ENCODE measurements around the gene GBGT1. TPM values are rescaled to one million over a fixed set of nuclear protein-coding genes. Genes with fewer than 3 reads are reported as not detected.

Gene GBGT1
- total RNA-seq, 1 donor from 2014 or later: 1.3 TPM

DNA sequence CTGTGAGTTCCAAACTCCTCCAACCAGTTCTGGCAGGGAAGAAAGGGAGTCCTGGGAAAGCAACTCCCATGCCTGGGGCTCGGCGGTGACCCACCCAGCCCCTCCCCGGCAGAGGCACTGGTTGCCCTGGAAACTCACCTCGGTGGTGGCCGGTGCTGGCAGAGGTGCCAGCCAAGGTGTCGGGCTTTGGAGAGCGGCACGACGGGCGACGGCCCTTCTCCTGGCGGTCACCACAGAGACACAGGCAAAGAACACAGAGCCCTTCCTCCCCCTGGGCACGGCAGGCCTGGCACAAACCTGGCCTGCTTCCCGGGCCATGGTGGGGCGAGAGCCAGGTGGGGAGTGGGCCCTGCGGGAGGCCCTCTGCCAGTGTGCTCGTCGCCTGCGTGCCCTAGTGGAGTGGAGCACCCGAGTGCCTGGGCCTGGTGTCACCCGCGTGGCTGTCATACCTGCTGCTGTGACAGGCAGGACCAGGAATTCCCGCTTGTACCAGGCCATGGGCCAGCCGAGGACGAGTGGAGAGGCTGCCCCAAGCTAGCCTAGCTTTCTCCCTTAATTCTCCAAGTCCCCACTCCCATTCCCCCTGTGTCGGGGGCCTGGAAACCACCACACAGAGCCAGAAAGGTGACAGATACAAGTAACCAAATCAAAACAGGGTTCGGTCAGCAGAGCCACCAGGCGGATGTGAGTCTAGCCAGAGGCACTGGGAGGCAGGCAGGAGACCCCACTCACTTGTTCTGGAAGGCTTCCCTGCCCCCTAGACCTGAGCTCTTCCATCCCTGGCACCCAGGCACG, 34.5 kb downstream of the GBGT1 start:
- TF ChIP-seq, protein P1, sequence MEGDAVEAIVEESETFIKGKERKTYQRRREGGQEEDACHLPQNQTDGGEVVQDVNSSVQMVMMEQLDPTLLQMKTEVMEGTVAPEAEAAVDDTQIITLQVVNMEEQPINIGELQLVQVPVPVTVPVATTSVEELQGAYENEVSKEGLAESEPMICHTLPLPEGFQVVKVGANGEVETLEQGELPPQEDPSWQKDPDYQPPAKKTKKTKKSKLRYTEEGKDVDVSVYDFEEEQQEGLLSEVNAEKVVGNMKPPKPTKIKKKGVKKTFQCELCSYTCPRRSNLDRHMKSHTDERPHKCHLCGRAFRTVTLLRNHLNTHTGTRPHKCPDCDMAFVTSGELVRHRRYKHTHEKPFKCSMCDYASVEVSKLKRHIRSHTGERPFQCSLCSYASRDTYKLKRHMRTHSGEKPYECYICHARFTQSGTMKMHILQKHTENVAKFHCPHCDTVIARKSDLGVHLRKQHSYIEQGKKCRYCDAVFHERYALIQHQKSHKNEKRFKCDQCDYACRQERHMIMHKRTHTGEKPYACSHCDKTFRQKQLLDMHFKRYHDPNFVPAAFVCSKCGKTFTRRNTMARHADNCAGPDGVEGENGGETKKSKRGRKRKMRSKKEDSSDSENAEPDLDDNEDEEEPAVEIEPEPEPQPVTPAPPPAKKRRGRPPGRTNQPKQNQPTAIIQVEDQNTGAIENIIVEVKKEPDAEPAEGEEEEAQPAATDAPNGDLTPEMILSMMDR (IDR thresholded peaks at IDR 0.05; ENCODE audit: partially characterized antibody, unreplicated experiment): no peak
- Mint-ChIP-seq H3K27ac (ENCODE audit: unreplicated experiment) (no peak overlapping the region), H3K4me3 (ENCODE audit: unreplicated experiment) (peak overlapping the region; percentile 6), H3K36me3 (ENCODE audit: unreplicated experiment) (peaks cover 3% of the 10 kb centered on the region), H3K4me1 (ENCODE audit: low read depth, unreplicated experiment) (peaks cover 48% of the 10 kb centered on the region), H3K9me3 (ENCODE audit: unreplicated experiment) (peaks cover 19% of the 10 kb centered on the region), H3K27me3 (ENCODE audit: unreplicated experiment) (peaks cover 15% of the 10 kb centered on the region)
- no peak for DNase-seq

- TF ChIP-seq, protein P1 (IDR thresholded peaks at IDR 0.05; ENCODE audit: partially characterized antibody, unreplicated experiment): no peak
- H3K27me3 Mint-ChIP-seq (ENCODE audit: unreplicated experiment): peaks cover 15% of the 10 kb centered on the region
- no peak for DNase-seq
- peaks cover 25% of the 10 kb centered on the region for H3K9me3 Mint-ChIP-seq (ENCODE audit: unreplicated experiment)
- no peak overlapping the region for H3K4me3 Mint-ChIP-seq (ENCODE audit: unreplicated experiment)
- H3K36me3 Mint-ChIP-seq (ENCODE audit: unreplicated experiment): peaks cover 3% of the 10 kb centered on the region
- H3K4me1 Mint-ChIP-seq (ENCODE audit: low read depth, unreplicated experiment): peaks cover 48% of the 10 kb centered on the region
- H3K27ac Mint-ChIP-seq (ENCODE audit: unreplicated experiment): no peak overlapping the region
These were observed 35.6 kb downstream of the GBGT1 start for GRCh38 chr9:133128152-133128551.

- no peak for DNase-seq
- Mint-ChIP-seq H3K4me3 (ENCODE audit: unreplicated experiment) (no peak overlapping the region), H3K4me1 (ENCODE audit: low read depth, unreplicated experiment) (peaks cover 53% of the 10 kb centered on the region), H3K27me3 (ENCODE audit: unreplicated experiment) (peaks cover 15% of the 10 kb centered on the region), H3K36me3 (ENCODE audit: unreplicated experiment) (peaks cover 3% of the 10 kb centered on the region), H3K27ac (ENCODE audit: unreplicated experiment) (peak overlapping the region; percentile 48), H3K9me3 (ENCODE audit: unreplicated experiment) (peaks cover 26% of the 10 kb centered on the region)
- TF ChIP-seq, protein P1 (IDR thresholded peaks at IDR 0.05; ENCODE audit: partially characterized antibody, unreplicated experiment): no peak
These were observed 36.3 kb downstream of the GBGT1 start for GRCh38 chr9:133127340-133127981.

- Mint-ChIP-seq H3K27ac (ENCODE audit: unreplicated experiment) (peak overlapping the region; percentile 52), H3K4me1 (ENCODE audit: low read depth, unreplicated experiment) (peaks cover 53% of the 10 kb centered on the region), H3K4me3 (ENCODE audit: unreplicated experiment) (peak overlapping the region; percentile 27)
These were observed 36.9 kb downstream of the GBGT1 start for GRCh38 chr9:133126697-133127339.

More at GRCh38 chr9:133126697-133127339, 36.9 kb downstream of the GBGT1 start:
- no peak for DNase-seq
- TF ChIP-seq, protein P1 (IDR thresholded peaks at IDR 0.05; ENCODE audit: partially characterized antibody, unreplicated experiment): no peak
- H3K9me3 Mint-ChIP-seq (ENCODE audit: unreplicated experiment): peaks cover 26% of the 10 kb centered on the region
- peaks cover under 1% of the 10 kb centered on the region for H3K36me3 Mint-ChIP-seq (ENCODE audit: unreplicated experiment)
- peaks cover 21% of the 10 kb centered on the region for H3K27me3 Mint-ChIP-seq (ENCODE audit: unreplicated experiment)

Data from glutamatergic neuron (in vitro differentiated cells).